Stimulated activated memory B cell treated with anti-CD40 and anti-IgM and Interleukin-4, amounts not matched to agents 10 μg/mL and 1 μg/mL and 100 μg/mL, for 72 hours (primary cell): ENCODE data around the gene PSMB2.

Experiments
- ATAC-seq: fragments of 150-1000 bp; cut with Tn5 transposase; 2 replicates; pipeline ENCODE4 v1.10.0; 2021
- H3K27ac Mint-ChIP-seq: one replicate; pipeline ENCODE4 v1.8.0; 2022; ENCODE audit warnings: mild to moderate bottlenecking, mixed read lengths
- H3K27me3 Mint-ChIP-seq: one replicate; pipeline ENCODE4 v1.8.0; 2022; ENCODE audit warnings: mixed read lengths
- H3K36me3 Mint-ChIP-seq: one replicate; pipeline ENCODE4 v1.8.0; 2022; ENCODE audit warnings: mixed read lengths
- H3K4me1 Mint-ChIP-seq: one replicate; pipeline ENCODE4 v1.8.0; 2022; ENCODE audit warnings: mixed read lengths
- H3K4me3 Mint-ChIP-seq: one replicate; pipeline ENCODE4 v1.8.0; 2022; ENCODE audit warnings: mild to moderate bottlenecking, moderate library complexity, mixed read lengths
- H3K9me3 Mint-ChIP-seq: one replicate; pipeline ENCODE4 v1.8.0; 2022; ENCODE audit warnings: mixed read lengths

The PSMB2 gene

DNA sequence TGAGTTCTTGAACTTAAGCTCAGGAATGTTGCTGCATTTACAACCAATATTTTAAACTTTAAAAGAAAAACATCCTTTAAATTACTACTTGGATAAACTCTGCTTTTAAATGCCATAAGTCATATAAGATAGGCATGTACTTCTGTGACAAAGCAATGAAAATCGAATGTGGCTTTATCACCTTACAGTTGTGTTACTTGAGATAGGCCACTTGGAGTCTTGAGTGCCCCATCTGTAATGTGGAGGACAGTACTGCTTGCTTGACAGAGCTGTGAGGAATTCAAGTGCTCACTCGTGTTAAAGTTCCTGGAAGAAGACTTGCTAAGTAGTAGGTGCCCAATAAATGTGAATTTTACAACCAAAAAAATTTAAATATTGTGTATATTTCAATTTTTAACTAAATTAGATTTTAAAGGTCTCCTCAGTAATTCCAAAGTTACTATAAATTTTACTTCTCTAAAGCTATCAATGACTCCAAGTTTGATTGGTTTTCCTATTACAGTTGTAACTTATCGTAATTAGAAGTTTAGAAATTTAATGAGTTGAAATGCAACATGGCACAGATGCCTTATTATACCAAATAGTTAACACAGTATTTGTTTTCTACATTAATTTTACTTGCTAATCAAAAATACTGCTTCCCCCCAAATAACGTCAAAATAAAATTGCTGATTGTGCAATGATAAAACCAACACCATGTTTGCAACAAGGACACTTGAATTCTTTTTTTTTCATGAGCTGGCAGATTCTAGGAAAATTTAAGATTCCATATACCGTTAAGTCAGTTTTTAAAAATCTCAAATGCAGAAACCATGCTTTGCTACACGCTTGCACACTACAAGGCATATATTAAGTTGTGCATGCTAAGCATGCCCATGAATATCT is 21.8 kb downstream of the PSMB2 start:
- H3K4me3 Mint-ChIP-seq = no peak overlapping the region
- no peaks in the 10 kb centered on the region for H3K27me3 Mint-ChIP-seq
- H3K36me3 Mint-ChIP-seq = peaks cover 29% of the 10 kb centered on the region
- H3K27ac Mint-ChIP-seq = no peak overlapping the region
- no peaks in the 10 kb centered on the region for H3K9me3 Mint-ChIP-seq
- no peaks in the 10 kb centered on the region for H3K4me1 Mint-ChIP-seq
- ATAC-seq = no peak

DNA sequence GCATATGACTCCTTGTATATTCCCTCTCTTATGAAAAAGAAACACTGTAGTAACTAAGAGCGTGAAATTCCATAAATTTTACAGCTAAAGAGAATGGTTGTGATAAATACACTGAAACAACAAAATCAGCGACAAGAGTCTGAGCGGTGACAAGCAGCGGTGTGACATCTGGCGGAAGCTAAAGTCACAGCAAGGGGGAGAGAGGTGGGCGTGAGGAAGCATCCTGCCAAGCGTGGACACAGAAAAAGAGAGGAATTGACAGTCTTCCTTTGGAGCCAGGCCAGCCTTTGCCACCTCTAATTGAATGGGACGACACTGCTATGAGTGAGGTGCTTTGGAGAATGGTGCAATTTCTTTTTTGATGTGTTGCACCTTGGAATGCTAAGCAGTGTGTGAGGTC is 25.9 kb downstream of the PSMB2 start:
- H3K36me3 Mint-ChIP-seq = peaks cover 50% of the 10 kb centered on the region
- no peaks in the 10 kb centered on the region for H3K27me3 Mint-ChIP-seq
- H3K4me1 Mint-ChIP-seq = peaks cover 6% of the 10 kb centered on the region
- no peaks in the 10 kb centered on the region for H3K9me3 Mint-ChIP-seq
- no peak overlapping the region for H3K27ac Mint-ChIP-seq
- no peak for ATAC-seq
- H3K4me3 Mint-ChIP-seq = no peak overlapping the region

DNA sequence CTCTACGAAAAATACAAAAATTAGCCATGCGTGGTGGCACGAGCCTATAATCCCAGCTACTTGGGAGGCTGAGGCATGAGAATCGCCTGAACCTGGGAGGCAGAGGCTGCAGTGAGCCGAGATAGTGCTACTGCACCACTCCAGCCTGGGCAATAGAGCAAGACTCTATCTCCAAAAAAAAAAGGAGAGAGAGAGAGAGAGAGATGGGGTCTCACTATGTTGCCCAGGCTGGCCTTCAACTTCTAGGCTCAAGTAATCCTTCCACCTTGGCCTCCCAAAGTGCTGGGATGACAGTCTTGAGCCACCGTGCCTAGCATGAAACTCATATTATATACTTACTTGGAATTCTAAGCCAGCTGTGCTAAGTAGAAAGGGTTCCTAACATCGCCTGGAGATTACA is 29.7 kb downstream of the PSMB2 start:
- no peak for ATAC-seq
- H3K4me3 Mint-ChIP-seq = no peak overlapping the region
- H3K27ac Mint-ChIP-seq = no peak overlapping the region
- peaks cover 17% of the 10 kb centered on the region for H3K4me1 Mint-ChIP-seq
- H3K9me3 Mint-ChIP-seq = no peaks in the 10 kb centered on the region
- peaks cover 53% of the 10 kb centered on the region for H3K36me3 Mint-ChIP-seq
- H3K27me3 Mint-ChIP-seq = no peaks in the 10 kb centered on the region

DNA sequence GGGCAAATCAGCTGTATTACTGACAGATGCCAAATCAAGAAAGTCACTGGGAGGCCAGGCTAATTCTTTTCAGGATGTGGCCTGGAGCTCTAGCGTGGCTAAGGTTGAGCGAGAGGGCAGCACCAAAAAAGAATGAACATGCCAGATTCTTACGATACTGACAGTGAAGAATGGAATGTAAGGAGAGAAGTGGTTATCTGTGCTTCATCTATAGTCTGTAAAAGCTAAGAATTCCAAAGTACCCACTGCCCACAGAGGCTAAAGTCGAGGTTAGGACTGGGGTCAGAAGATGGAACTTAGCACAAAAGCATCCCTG is 35.5 kb downstream of the PSMB2 start:
- peaks cover 66% of the 10 kb centered on the region for H3K36me3 Mint-ChIP-seq

GRCh38 chr1:35605071-35605866 is 36.1 kb downstream of the PSMB2 start:
- peaks cover 64% of the 10 kb centered on the region for H3K36me3 Mint-ChIP-seq

More for the DNA sequence above, 35.5 kb downstream of the PSMB2 start:
- Mint-ChIP-seq H3K27me3 (no peaks in the 10 kb centered on the region), H3K27ac (no peak overlapping the region), H3K9me3 (no peaks in the 10 kb centered on the region), H3K4me1 (peaks cover 12% of the 10 kb centered on the region), H3K4me3 (no peak overlapping the region)
- ATAC-seq = no peak

DNA sequence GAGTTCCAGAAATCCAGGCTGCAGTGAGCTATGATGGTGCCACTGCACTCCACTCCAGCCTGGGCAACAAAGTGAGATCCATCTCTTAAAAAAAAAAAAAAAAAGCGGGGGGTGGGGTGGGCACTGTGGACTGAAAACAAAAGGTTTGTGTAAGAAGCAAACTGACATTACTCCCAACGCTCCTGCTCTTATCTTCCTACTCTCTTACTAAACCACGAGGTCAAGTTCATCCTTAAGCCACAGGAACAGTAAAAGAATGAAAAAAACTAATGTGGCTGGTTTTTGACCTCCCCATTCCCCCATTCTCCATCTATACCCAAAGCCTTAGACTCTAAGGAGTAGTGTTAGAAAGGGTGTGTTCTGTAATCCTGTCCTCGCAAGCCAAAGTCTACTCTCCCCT is 37.4 kb downstream of the PSMB2 start:
- Mint-ChIP-seq H3K4me3 (no peak overlapping the region), H3K36me3 (peaks cover 66% of the 10 kb centered on the region), H3K9me3 (no peaks in the 10 kb centered on the region), H3K4me1 (peaks cover 12% of the 10 kb centered on the region), H3K27ac (no peak overlapping the region), H3K27me3 (no peaks in the 10 kb centered on the region)
- ATAC-seq = no peak

More at GRCh38 chr1:35605071-35605866, 36.1 kb downstream of the PSMB2 start:
- peaks cover 12% of the 10 kb centered on the region for H3K4me1 Mint-ChIP-seq
- no peak for ATAC-seq
- no peaks in the 10 kb centered on the region for H3K9me3 Mint-ChIP-seq
- H3K27ac Mint-ChIP-seq = no peak overlapping the region
- H3K27me3 Mint-ChIP-seq = no peaks in the 10 kb centered on the region
- no peak overlapping the region for H3K4me3 Mint-ChIP-seq

GRCh38 chr1:35603468-35603867 is 37.9 kb downstream of the PSMB2 start:
- Mint-ChIP-seq H3K9me3 (no peaks in the 10 kb centered on the region), H3K27me3 (no peaks in the 10 kb centered on the region), H3K36me3 (peaks cover 62% of the 10 kb centered on the region), H3K4me3 (no peak overlapping the region), H3K27ac (no peak overlapping the region), H3K4me1 (peaks cover 12% of the 10 kb centered on the region)
- ATAC-seq = no peak

DNA sequence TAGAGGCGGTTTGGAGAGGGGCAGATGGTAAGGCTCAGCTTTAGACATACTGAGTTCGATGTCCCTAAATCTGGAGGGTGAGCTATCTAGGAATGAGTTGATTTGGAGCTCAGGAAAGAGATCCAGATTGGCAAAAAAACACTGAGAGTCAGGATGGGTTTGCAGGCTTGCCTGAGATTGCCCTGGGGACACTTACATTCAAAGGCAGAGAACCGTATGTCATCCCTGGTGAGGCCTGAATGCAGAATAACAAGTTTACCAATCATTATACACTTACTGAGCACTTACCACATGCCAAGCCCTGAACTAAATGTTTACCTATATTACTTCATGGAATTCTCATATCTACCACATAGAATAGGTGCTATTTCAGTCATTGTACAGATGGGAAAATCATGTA is 40.7 kb downstream of the PSMB2 start:
- no peak for ATAC-seq
- Mint-ChIP-seq H3K27me3 (no peaks in the 10 kb centered on the region), H3K36me3 (peaks cover 36% of the 10 kb centered on the region), H3K27ac (no peak overlapping the region), H3K9me3 (no peaks in the 10 kb centered on the region), H3K4me3 (no peak overlapping the region), H3K4me1 (no peaks in the 10 kb centered on the region)

DNA sequence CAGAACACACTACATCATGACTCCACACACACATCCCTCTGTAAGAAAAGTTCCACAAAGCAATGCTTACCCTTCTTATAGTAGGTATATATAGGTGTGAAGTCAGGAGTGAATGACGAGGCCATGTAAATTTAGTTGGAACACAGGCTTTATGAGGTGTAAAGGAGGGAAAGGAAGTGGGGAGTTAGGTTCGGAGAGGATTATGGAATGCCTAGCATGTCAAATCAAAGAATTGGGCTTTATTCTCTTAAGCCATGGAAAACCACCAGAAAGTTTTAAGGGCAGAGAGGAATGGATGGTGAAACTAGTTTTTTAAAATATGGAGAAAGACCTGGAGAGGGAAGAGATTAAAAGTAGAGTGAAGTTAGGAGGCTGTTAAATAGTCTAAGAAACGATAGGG is 41.9 kb downstream of the PSMB2 start:
- Mint-ChIP-seq H3K9me3 (no peaks in the 10 kb centered on the region), H3K27ac (no peak overlapping the region), H3K4me1 (no peaks in the 10 kb centered on the region), H3K4me3 (no peak overlapping the region), H3K27me3 (no peaks in the 10 kb centered on the region), H3K36me3 (peaks cover 27% of the 10 kb centered on the region)
- ATAC-seq = no peak

DNA sequence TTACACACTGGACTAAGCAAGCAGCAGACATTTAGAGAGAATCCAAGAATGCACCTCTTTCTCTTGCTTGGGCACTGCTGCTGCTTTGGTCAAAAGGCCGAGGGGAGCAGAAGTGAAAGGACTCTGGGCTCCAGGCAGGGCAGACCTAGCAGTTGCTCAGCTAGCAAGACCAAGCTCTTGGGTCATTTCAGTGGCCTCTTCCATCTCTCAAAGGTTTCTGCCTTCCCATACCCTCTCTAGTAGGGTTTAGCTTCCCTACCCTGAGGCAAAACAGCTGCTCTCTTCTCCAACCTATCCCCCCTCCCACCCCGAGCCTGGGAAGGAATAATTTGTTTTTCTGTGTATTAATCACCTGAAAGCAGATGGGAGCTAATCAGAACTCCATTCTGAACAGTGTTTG is 42.4 kb downstream of the PSMB2 start:
- Mint-ChIP-seq H3K4me1 (no peaks in the 10 kb centered on the region), H3K4me3 (no peak overlapping the region), H3K9me3 (no peaks in the 10 kb centered on the region), H3K36me3 (peaks cover 22% of the 10 kb centered on the region), H3K27ac (no peak overlapping the region), H3K27me3 (no peaks in the 10 kb centered on the region)
- ATAC-seq = no peak

DNA sequence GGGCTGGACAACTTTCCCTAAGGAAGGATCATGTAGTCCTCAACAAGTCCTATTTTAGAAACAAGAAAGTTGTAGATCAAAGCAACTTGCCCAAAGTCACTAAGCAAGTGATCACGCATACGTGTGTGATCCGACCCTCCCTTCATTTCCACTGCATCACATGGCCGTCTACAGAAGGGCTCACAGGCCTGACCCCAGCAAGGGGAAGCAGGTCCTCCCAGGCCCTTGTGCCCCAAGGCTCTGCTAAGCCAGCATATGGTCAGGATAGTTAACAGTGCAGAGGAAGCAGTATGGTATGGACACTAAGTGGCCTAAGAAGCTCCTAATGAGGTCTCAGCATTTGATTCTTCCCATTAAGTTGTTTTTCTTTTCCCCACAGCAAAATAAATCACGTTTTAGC is 43.5 kb downstream of the PSMB2 start:
- Mint-ChIP-seq H3K27ac (no peak overlapping the region), H3K4me3 (no peak overlapping the region), H3K4me1 (no peaks in the 10 kb centered on the region), H3K9me3 (no peaks in the 10 kb centered on the region), H3K27me3 (no peaks in the 10 kb centered on the region), H3K36me3 (peaks cover 12% of the 10 kb centered on the region)
- no peak for ATAC-seq

- Mint-ChIP-seq H3K4me1 (no peaks in the 10 kb centered on the region), H3K4me3 (no peak overlapping the region), H3K27ac (no peak overlapping the region), H3K9me3 (no peaks in the 10 kb centered on the region), H3K36me3 (peaks cover 15% of the 10 kb centered on the region), H3K27me3 (no peaks in the 10 kb centered on the region)
- ATAC-seq = no peak
Observed at GRCh38 chr1:35595684-35596083, 45.6 kb downstream of the PSMB2 start.

GRCh38 chr1:35594005-35594760 is 47.1 kb downstream of the PSMB2 start:
- Mint-ChIP-seq H3K36me3 (peaks cover 8% of the 10 kb centered on the region), H3K4me3 (no peak overlapping the region), H3K9me3 (no peaks in the 10 kb centered on the region), H3K27me3 (no peaks in the 10 kb centered on the region), H3K4me1 (no peaks in the 10 kb centered on the region), H3K27ac (no peak overlapping the region)
- ATAC-seq = no peak

DNA sequence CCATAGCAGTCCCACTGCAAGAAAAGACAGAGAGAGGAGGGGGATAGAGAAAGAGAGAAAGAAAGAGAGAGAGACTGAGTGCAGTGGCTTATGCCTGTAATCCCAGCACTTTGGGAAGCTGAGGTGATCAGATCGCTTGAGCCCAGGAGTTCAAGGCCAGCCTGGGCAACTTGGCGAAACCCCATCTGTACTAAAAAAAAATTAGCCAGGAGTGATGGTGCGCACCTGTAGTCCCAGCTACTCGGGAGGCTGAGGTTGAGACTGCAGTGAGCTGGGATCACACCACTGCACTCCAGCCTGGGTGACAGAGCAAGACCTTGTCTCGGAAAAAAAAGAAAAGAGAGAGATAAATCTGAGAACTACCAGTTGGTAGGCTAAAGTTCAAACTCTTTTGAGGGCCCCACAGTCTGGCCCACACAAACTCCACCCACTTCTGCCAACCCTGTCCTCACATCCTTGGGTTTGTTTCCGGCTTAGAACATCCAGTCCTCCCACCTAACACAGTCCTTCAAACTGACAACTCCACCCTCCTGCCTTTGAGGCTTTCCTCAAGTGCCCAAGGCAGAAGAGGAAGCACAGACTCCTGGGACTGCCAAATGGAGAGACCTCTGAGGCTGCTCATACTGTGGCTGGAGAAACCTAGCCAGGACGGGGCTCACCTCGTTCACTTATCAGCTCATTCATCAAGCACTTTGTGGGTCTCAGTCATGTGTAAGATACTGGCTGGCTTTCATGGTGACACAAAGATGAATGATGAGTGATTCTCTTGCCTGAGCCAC is 48.1 kb downstream of the PSMB2 start:
- H3K27ac Mint-ChIP-seq = no peak overlapping the region
- ATAC-seq = no peak
- H3K36me3 Mint-ChIP-seq = peaks cover 6% of the 10 kb centered on the region
- no peaks in the 10 kb centered on the region for H3K9me3 Mint-ChIP-seq
- no peaks in the 10 kb centered on the region for H3K4me1 Mint-ChIP-seq
- H3K27me3 Mint-ChIP-seq = no peaks in the 10 kb centered on the region
- H3K4me3 Mint-ChIP-seq = no peak overlapping the region

DNA sequence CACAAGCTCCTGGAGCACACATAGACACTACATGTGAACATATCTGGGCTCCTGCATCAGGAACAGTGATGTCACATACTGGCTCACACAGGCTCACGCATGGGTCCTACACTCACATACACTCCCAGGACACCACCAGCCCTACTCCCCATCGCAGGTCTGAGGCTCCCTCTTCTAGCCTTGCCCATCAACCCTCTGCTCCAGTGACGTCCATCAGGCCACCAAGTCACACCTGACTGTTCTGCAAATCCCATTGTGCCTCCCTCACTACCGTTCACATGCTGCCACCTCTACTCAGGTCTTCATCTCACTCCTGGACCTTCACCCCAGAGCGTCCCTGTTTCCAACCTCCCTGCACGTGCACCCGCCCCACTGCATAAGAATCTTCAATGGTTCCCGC is 50.1 kb downstream of the PSMB2 start:
- Mint-ChIP-seq H3K27ac (no peak overlapping the region), H3K36me3 (peaks cover 6% of the 10 kb centered on the region), H3K9me3 (no peaks in the 10 kb centered on the region), H3K4me1 (no peaks in the 10 kb centered on the region), H3K4me3 (no peak overlapping the region), H3K27me3 (no peaks in the 10 kb centered on the region)
- no peak for ATAC-seq
